OCI-LY1 (cell line): ENCODE results near the gene NEDD4L.

ENCODE experiments used
- H2AFZ ChIP-seq: fragments of 200-600 bp; sonication (generic), shearing (Covaris generic); 2 replicates; pipeline ENCODE4 v1.6.0; 2014; ENCODE audit warnings: antibody characterized with exemption, mild to moderate bottlenecking, low read length
- H3F3A ChIP-seq: fragments of 200-600 bp; sonication (generic), shearing (Covaris generic); 2 replicates; pipeline ENCODE4 v1.6.0; 2014; ENCODE audit warnings: mild to moderate bottlenecking, antibody characterized with exemption, low read length, moderate library complexity; ENCODE audit not compliant: insufficient read depth
- H3K27ac ChIP-seq: fragments of 200-600 bp; sonication (generic); 2 replicates; pipeline ENCODE4 v1.5.1; 2014; ENCODE audit warnings: low read length, mixed run types, mild to moderate bottlenecking, low read depth; ENCODE audit not compliant: poor library complexity, severe bottlenecking
- H3K27me3 ChIP-seq: fragments of 200-600 bp; sonication (generic); 2 replicates; pipeline ENCODE4 v1.6.0; 2014; ENCODE audit warnings: antibody characterized with exemption, mild to moderate bottlenecking, low read length, moderate library complexity; ENCODE audit not compliant: insufficient read depth
- H3K36me3 ChIP-seq: fragments of 200-600 bp; sonication (generic); 2 replicates; pipeline ENCODE4 v1.6.1; 2014; ENCODE audit warnings: mild to moderate bottlenecking, antibody characterized with exemption, low read length, moderate library complexity, mixed read lengths; ENCODE audit not compliant: insufficient read depth
- H3K4me1 ChIP-seq: fragments of 200-600 bp; sonication (generic); 2 replicates; pipeline ENCODE4 v1.5.1; 2014; ENCODE audit warnings: mild to moderate bottlenecking, low read length, moderate library complexity; ENCODE audit not compliant: insufficient read depth, severe bottlenecking
- H3K4me2 ChIP-seq: fragments of 200-600 bp; sonication (generic), shearing (Covaris generic); 2 replicates; pipeline ENCODE4 v1.6.1; 2014; ENCODE audit warnings: low read length
- H3K4me3 ChIP-seq: fragments of 200-600 bp; sonication (generic); 2 replicates; pipeline ENCODE4 v1.5.1; 2014; ENCODE audit warnings: low read length, low read depth, mild to moderate bottlenecking, mixed read lengths; ENCODE audit not compliant: poor library complexity, severe bottlenecking
- H3K79me2 ChIP-seq: fragments of 200-600 bp; shearing (Covaris generic); 2 replicates; pipeline ENCODE4 v1.6.1; 2016; ENCODE audit warnings: mixed run types, low read length, mixed read lengths; ENCODE audit not compliant: insufficient read depth
- H3K9ac ChIP-seq: fragments of 200-600 bp; sonication (generic), shearing (Covaris generic); 2 replicates; pipeline ENCODE4 v1.6.1; 2014; ENCODE audit warnings: mild to moderate bottlenecking, low read length, mixed read lengths
- H3K9me2 ChIP-seq: fragments of 200-600 bp; sonication (generic), shearing (Covaris generic); 2 replicates; pipeline ENCODE4 v1.6.1; 2014; ENCODE audit warnings: low read depth, mild to moderate bottlenecking, low read length, mixed read lengths
- H3K9me3 ChIP-seq: fragments of 200-600 bp; shearing (Covaris generic); 2 replicates; pipeline ENCODE4 v1.6.1; 2014; ENCODE audit warnings: low read length, mixed read lengths
- H4K20me1 ChIP-seq: fragments of 200-600 bp; sonication (generic), shearing (Covaris generic); 2 replicates; pipeline ENCODE4 v1.6.0; 2016; ENCODE audit warnings: mild to moderate bottlenecking, low read length; ENCODE audit not compliant: insufficient read depth
- EZH2 ChIP-seq: fragments of 200-600 bp; sonication (generic), shearing (Covaris generic); IDR thresholded peaks from 2 replicates; pipeline ENCODE4 v1.8.0; 2017; ENCODE audit warnings: borderline replicate concordance, mixed run types, mild to moderate bottlenecking, antibody characterized with exemption, low read length, moderate library complexity, mixed read lengths
- TF ChIP-seq, protein P1 (sequence below): fragments of 200-600 bp; sonication (generic), shearing (Covaris generic); IDR thresholded peaks from 2 replicates; pipeline ENCODE4 v1.5.1; 2017; ENCODE audit warnings: mild to moderate bottlenecking, antibody characterized with exemption, low read length, moderate library complexity, mixed read lengths

Gene NEDD4L

DNA sequence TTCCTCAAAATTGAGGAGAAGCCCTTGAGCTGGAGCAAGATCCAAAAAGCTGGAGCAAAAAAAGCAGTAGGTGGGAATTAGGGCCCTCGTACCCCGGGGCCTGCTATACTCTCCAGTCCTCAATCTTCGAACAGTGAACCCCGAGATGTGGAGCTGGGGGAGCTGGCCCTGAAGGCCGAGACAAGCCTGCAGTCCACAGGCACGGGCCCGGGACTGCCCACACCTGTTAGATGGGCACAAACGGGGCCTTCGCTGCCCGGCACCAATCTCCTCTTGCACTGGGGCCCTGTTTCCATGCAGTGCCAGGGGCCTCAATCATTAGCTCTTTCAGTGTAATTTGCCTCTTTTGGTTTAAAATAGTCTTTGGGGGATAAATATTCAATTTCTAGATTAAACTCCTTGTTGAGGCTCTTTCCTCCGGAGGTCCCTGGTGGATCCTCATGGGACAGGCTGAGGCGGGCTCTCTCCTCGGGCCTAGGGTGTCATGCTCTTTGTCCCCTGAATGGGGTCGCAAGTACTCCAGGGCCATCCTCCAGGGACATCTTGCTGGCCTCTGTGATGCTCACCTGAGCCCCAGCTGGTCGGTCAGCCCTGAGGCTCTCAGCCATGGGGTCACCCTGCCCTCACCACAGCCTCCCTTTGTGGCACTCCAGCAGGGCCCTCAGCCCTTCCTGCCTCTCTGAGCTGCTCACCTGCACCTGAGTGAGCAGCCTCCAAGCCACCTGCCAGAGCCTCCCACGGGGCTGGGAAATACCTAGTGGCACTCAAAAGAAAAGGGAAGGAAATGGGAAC lies 361.3 kb downstream of the NEDD4L start:
- no peaks in the 10 kb centered on the region for H3F3A ChIP-seq
- H3K9me3 ChIP-seq: no peaks in the 10 kb centered on the region
- no peak overlapping the region for H3K9ac ChIP-seq
- no peak overlapping the region for H3K4me2 ChIP-seq
- no peaks in the 10 kb centered on the region for H3K36me3 ChIP-seq
- H3K4me1 ChIP-seq: no peaks in the 10 kb centered on the region
- no peak overlapping the region for H2AFZ ChIP-seq
- no peak overlapping the region for H3K27ac ChIP-seq
- H3K27me3 ChIP-seq: peaks cover 3% of the 10 kb centered on the region; the same call in 1 of the 2 replicates
- H3K4me3 ChIP-seq: no peak overlapping the region
- TF ChIP-seq EZH2: no peak
- TF ChIP-seq, protein P1, sequence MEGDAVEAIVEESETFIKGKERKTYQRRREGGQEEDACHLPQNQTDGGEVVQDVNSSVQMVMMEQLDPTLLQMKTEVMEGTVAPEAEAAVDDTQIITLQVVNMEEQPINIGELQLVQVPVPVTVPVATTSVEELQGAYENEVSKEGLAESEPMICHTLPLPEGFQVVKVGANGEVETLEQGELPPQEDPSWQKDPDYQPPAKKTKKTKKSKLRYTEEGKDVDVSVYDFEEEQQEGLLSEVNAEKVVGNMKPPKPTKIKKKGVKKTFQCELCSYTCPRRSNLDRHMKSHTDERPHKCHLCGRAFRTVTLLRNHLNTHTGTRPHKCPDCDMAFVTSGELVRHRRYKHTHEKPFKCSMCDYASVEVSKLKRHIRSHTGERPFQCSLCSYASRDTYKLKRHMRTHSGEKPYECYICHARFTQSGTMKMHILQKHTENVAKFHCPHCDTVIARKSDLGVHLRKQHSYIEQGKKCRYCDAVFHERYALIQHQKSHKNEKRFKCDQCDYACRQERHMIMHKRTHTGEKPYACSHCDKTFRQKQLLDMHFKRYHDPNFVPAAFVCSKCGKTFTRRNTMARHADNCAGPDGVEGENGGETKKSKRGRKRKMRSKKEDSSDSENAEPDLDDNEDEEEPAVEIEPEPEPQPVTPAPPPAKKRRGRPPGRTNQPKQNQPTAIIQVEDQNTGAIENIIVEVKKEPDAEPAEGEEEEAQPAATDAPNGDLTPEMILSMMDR: no peak
- no peaks in the 10 kb centered on the region for H3K9me2 ChIP-seq
- no peaks in the 10 kb centered on the region for H4K20me1 ChIP-seq
- H3K79me2 ChIP-seq: no peaks in the 10 kb centered on the region

GRCh38 chr18:58407263-58407648 lies 363.2 kb downstream of the NEDD4L start:
- H3K4me2 ChIP-seq: no peak overlapping the region
- H3K9me2 ChIP-seq: no peaks in the 10 kb centered on the region
- H3K79me2 ChIP-seq: no peaks in the 10 kb centered on the region
- no peak overlapping the region for H2AFZ ChIP-seq
- no peaks in the 10 kb centered on the region for H4K20me1 ChIP-seq
- TF ChIP-seq, protein P1: no peak
- TF ChIP-seq EZH2: no peak
- no peaks in the 10 kb centered on the region for H3K36me3 ChIP-seq
- no peaks in the 10 kb centered on the region for H3K9me3 ChIP-seq
- H3K4me3 ChIP-seq: no peak overlapping the region
- H3K9ac ChIP-seq: no peak overlapping the region
- H3F3A ChIP-seq: no peaks in the 10 kb centered on the region
- no peak overlapping the region for H3K27ac ChIP-seq
- peaks cover 9% of the 10 kb centered on the region; the same call in 1 of the 2 replicates for H3K27me3 ChIP-seq
- H3K4me1 ChIP-seq: no peaks in the 10 kb centered on the region

DNA sequence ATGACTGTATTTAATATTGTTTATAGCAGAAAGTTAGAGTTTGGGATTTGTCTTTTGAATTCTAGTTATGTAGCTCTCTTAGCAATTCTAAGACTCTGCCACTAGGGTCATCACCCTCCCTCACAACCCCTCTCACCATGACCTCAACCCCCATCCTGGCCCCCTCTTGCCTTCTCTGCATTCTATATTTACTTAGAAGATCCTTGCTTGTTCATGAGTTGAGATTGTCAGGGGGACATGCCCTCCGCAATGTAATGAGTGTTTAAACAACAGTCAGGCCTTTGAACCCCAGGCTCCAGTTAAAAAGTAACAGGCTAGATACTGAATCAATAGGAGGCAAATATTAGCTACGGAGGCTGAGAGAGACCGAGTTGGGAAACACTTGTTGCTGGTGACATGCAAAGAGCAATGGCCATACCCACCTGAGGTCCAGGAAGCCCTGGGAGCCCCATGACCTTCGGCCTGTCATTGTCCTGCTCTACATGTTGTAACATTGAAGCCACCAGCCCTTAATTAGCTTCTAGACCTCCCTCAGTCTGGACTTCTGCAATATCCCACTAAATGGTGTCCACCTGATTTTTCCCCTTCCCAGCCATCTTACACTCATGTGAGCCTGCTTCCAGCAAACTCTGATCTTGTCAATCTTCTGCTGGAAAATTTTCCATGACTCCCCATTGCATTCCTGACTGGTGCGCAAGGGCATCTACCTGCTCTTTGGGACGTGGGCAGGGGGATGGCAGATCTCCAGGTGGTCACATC lies 363.8 kb downstream of the NEDD4L start:
- no peaks in the 10 kb centered on the region for H3K9me3 ChIP-seq
- H4K20me1 ChIP-seq: no peaks in the 10 kb centered on the region
- no peaks in the 10 kb centered on the region for H3F3A ChIP-seq
- no peaks in the 10 kb centered on the region for H3K9me2 ChIP-seq
- TF ChIP-seq, protein P1: no peak
- no peak for TF ChIP-seq EZH2
- H3K4me1 ChIP-seq: no peaks in the 10 kb centered on the region
- H3K4me3 ChIP-seq: no peak overlapping the region
- H3K9ac ChIP-seq: no peak overlapping the region
- H3K4me2 ChIP-seq: no peak overlapping the region
- H2AFZ ChIP-seq: no peak overlapping the region
- H3K27ac ChIP-seq: no peak overlapping the region
- no peaks in the 10 kb centered on the region for H3K36me3 ChIP-seq
- H3K27me3 ChIP-seq: peaks cover 9% of the 10 kb centered on the region; the same call in 1 of the 2 replicates
- H3K79me2 ChIP-seq: no peaks in the 10 kb centered on the region
